ENCODE data around the gene MXD4. TPM values are rescaled to one million over a fixed set of nuclear protein-coding genes. Genes with fewer than 3 reads are reported as not detected.

MXD4 gene
- total and polyA plus RNA-seq, 2 donors (not counting 1 experiment from before 2014, with no cell fraction given) = 67.3 to 75.3 TPM

DNA sequence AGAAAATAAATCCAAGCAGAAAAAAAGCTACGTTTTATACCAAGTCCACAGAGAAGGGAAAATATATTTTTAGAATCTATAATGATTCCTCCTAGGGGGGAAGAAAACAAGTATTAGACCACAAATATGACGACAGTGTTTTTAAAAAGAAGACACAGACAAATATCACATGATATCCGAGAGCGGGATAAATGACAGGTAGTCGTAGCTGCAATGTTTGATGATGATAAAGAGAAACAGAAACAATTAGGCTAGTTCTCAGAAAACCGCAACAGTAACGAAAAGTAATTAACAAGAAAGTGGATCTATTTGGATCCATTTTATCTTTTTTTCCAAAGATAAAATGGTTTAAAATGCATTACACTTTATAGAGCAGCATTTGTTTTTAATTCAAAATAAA lies 20.9 kb downstream of the MXD4 start:
- H3K4me3 Mint-ChIP-seq = peak overlapping the region; percentile 95
- peaks cover 59% of the 10 kb centered on the region for H3K4me1 Mint-ChIP-seq

More for the DNA sequence above, 20.9 kb downstream of the MXD4 start:
- CTCF ChIA-PET = interaction anchor here (1.3 to 6.4 kb wide), 4 partner anchors 12 to 178 kb away, joined by 3 to 51 read pairs (median 4); partner anchors contain the start of genes CFAP99 and ZFYVE28
- Histone ChIP-seq H3K27me3 (replicated peaks in 1 of 4; ENCODE audit: control extremely low read depth in 1 of 4, control insufficient read depth in 3 of 4, insufficient read depth in 4 of 4, low read length in 3 of 4) (no peaks in the 10 kb centered on the region), H3K36me3 (replicated peaks in 1 of 2; ENCODE audit: control extremely low read depth in 1 of 2, control insufficient read depth in 1 of 2, extremely low read depth in 1 of 2, insufficient read depth in 2 of 2, low read length in 1 of 2) (peaks cover 4 to 15% of the 10 kb centered on the region in 2 experiments), H3K4me2 (replicated peaks; ENCODE audit: low read depth, low read length, poor library complexity, severe bottlenecking) (peak overlapping the region; percentile 83), H4K20me1 (ENCODE audit: control insufficient read depth, insufficient read depth, low read length, poor library complexity, severe bottlenecking) (peaks cover 23% of the 10 kb centered on the region), H2AFZ (ENCODE audit: insufficient read depth, low read depth, low read length, poor library complexity, severe bottlenecking) (peak overlapping the region; percentile 84), H3K4me1 (ENCODE audit: control insufficient read depth in 2 of 2, insufficient read depth in 2 of 2, low read length in 2 of 2) (peaks cover 34 to 45% of the 10 kb centered on the region in 2 donors), H3K79me2 (ENCODE audit: control insufficient read depth, insufficient read depth, low read length) (peaks cover 42% of the 10 kb centered on the region), H3K27ac (ENCODE audit: low read length in 2 of 2) (peak overlapping the region; percentile 53 to 89), H3K9ac (ENCODE audit: low read length) (peak overlapping the region; percentile 86), H3K9me3 (ENCODE audit: control extremely low read depth in 1 of 3, control insufficient read depth in 2 of 3, insufficient read depth in 1 of 3, low read length in 2 of 3) (no peaks in the 10 kb centered on the region), H3K4me3 (ENCODE audit: control extremely low read depth in 1 of 5, extremely low read depth in 1 of 5, insufficient read depth in 1 of 5, low read depth in 2 of 5, low read length in 4 of 5) (peak overlapping the region; percentile 66 to 88 (median 76))
- WGBS (ENCODE audit: insufficient coverage) = no CpG with 5 or more reads among the region's 7 CpGs
- peak overlapping the region; percentile 95 for H3K27ac Mint-ChIP-seq
- DNase-seq (peak; percentile 49), ATAC-seq (ENCODE audit: low read depth) (no peak)
- intact Hi-C loops (cut with micrococcal nuclease) = loop anchor here (5.0 to 10.0 kb wide), 2 partner anchors 236 to 721 kb away; partner anchors contain the start of genes GRK4, NELFA and NOP14
- H3K27me3 Mint-ChIP-seq = no peaks in the 10 kb centered on the region
- H3K9me3 Mint-ChIP-seq (ENCODE audit: insufficient read depth) = no peaks in the 10 kb centered on the region
- no peak for TF ChIP-seq CTCF (IDR thresholded peaks at IDR 0.05)
- TF ChIP-seq EZH2 (IDR thresholded peaks at IDR 0.05; ENCODE audit: borderline replicate concordance, insufficient read depth, low read depth, low read length, poor library complexity, severe bottlenecking) = no peak
- POLR2A ChIA-PET = interaction anchor here (0.7 to 1.3 kb wide), 3 partner anchors 21 to 178 kb away, joined by 3 to 5 read pairs (median 3); partner anchors contain the start of genes CFAP99 and ZFYVE28

Data from B cell (primary cell).